GM13976 (cell line): Measurements from ENCODE around the gene ATG9A.

Source experiments
- DNase-seq: peaks from one replicate; pipeline ENCODE4 v3.0.0; 2012; ENCODE audit warnings: low spot score
- CTCF ChIP-seq: IDR thresholded peaks from 2 replicates; pipeline ENCODE4 v1.5.1; 2012; ENCODE audit warnings: borderline replicate concordance, mild to moderate bottlenecking; ENCODE audit not compliant: insufficient read depth; ENCODE audit errors: extremely low read depth, missing control alignments, control extremely low read depth
- in situ Hi-C: fragments of 300-500 bp; cut with MboI; formaldehyde crosslinking; loops from one replicate; pipeline ENCODE4 v1.12.0; 2022; ENCODE audit warnings: low sequenced_read_pairs, mixed read lengths, inconsistent platforms; ENCODE audit not compliant: unreplicated experiment

The ATG9A gene

GRCh38 chr2:219243291-219243761 lies 13.9 kb upstream of the ATG9A start:
- DNase-seq, result no peak
- in situ Hi-C loops, result no loop called here
- no peak for TF ChIP-seq CTCF

GRCh38 chr2:219234331-219234730 lies 4.9 kb upstream of the ATG9A start:
- in situ Hi-C loops, result no loop called here
- no peak for DNase-seq
- TF ChIP-seq CTCF, result peak; percentile 9

GRCh38 chr2:219230059-219230540 lies 664 bp upstream of the ATG9A start:
- peak; percentile 61 for DNase-seq
- no peak for TF ChIP-seq CTCF
- in situ Hi-C loops, result no loop called here

- DNase-seq, result no peak
- in situ Hi-C loops, result no loop called here
- no peak for TF ChIP-seq CTCF
Measured at GRCh38 chr2:219228911-219229304, 528 bp downstream of the ATG9A start.

GRCh38 chr2:219228041-219228910 lies 1.2 kb downstream of the ATG9A start:
- DNase-seq, result no peak
- no peak for TF ChIP-seq CTCF
- in situ Hi-C loops, result no loop called here

- DNase-seq, result no peak
- TF ChIP-seq CTCF, result no peak
- in situ Hi-C loops, result no loop called here
Measured at GRCh38 chr2:219225350-219225749, 4.1 kb downstream of the ATG9A start.
